ENCODE results near the gene ZFX.

The ZFX gene

DNA sequence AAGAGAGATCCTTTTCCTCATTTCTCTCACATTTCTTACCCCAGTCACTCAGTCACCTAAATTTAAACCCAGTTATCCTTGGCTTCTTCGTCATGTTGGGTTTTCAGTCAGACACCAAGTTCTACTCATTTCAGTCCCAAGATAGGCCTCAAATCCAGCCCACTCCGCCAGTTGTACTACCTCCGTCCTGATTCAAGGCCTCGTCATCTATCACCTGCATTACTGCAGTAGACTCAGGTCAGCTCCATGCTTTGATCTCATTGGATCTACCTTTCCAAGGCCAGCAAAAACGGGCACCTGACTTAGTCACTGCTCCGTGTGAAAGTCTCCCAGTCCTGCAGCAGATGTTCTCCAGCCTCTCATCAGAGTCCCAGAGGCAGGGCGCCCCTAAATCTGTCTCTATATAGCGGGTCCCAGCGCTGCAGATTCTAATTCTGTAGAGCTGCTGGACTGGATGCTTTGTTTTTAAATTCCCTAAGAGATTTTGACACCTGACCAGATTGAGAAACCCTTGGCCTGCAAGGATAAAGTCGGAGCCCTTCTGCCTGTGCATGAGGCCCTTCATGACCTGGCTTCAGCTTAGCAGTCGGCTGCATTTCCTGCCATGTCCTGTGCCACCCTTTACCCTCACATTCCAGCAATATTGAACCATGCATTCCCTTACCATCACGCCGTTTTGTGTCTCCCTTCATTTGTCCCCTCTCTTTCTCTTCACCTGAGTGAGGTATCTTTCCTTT is 53.7 kb downstream of the ZFX start:
- no peak for DNase-seq

- DNase-seq, result peak; percentile 4
These were observed 54.8 kb downstream of the ZFX start for GRCh38 chrX:24204331-24204730.

- peak; percentile 22 for DNase-seq
These were observed 55.4 kb downstream of the ZFX start for GRCh38 chrX:24204958-24205357.

DNA sequence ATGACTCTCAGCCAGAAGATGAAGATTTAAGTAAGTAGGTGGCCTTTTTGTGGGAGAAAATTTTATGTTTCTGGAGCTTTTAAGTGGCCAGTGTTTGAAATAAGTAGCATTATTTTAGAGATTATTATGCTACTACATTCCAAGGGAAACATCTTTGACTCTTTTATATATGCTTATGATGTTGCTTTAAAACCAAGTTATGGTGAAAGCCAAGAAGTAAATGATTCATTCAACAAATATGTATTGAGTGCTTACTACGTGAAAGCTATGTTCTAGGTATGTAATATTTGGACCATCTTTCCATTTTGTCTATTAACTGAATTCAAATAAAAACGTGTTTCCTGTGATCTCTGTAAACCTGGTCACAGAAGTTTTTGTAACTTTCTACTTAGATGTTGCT is 58.3 kb downstream of the ZFX start:
- no peak for DNase-seq

DNA sequence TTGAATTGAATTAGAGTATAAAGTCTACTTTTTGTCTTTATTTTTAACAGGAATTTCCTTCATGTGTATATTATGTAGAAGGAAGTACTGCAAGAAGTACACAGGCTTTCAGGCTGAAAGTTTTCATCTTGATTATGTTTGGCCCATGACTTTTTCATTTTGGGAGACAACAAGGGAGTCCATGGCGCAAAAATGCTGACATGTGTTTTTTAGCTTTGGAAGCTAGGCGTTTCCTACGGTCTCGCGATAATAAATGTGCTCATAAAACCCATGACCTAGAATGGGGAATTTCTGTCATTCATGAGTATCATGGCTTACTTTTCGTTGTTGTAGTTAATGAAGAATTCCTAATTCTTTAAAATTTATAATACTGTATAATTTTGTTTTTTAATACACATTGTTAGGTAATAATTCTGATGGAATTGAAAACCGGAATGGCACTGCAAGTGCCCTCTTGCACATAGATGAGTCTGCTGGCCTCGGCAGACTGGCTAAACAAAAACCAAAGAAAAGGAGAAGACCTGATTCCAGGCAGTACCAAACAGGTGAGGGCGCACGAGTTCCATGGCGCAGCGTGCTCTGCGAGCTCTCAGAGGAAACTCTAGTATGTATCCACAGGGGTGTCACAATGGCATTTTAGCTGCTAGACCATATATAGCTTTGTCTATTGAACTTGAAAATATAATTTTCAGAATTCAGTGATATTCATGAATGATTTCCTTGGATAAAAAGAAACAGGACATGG is 59.1 kb downstream of the ZFX start:
- no peak for DNase-seq

- DNase-seq, result no peak
These were observed 60.7 kb downstream of the ZFX start for GRCh38 chrX:24210190-24210589.

- no peak for DNase-seq
These were observed 65.0 kb downstream of the ZFX start for GRCh38 chrX:24214568-24214967.

- DNase-seq, result no peak
These were observed 65.7 kb downstream of the ZFX start for GRCh38 chrX:24215272-24215671.

GRCh38 chrX:24216037-24216436 is 66.5 kb downstream of the ZFX start:
- no peak for DNase-seq

DNA sequence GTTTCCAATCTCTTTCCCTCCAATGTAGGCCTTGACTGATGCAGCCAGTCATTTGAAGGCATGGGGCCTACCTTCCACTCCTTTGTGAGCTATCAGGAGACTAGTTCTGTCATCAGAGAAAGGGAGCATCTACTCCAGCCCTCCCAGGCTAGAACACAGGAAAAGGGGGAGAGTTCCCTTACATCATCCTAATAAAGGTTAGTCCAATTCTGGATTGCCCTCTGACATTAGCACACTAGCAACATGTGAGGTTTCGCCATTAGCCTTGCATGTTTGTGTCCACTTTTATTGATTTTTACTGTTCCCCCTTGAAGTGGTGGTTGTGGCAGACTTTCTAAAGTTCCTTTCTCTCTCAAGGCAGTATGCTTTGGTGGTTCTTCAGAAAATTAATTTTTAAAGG is 67.3 kb downstream of the ZFX start:
- DNase-seq, result no peak

DNA sequence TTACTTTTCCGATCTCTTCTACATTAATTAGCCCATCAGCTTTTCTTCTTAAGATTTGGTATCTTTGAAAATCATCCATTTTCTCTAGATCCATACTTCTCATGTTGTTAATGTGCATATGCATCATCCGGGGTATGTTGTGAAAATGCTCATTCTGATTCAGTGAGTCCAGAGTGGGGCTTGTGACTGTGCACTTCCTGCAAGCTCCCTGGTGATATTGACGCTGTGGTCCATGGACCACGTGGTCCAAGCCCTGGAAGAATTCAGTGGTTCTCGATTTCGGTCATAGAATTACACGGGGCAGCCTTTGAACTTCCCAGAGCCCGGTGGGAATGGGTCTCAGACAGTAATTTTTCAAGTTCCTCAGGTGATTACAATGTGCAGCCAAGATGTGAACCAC is 69.8 kb downstream of the ZFX start:
- DNase-seq, result no peak

DNA sequence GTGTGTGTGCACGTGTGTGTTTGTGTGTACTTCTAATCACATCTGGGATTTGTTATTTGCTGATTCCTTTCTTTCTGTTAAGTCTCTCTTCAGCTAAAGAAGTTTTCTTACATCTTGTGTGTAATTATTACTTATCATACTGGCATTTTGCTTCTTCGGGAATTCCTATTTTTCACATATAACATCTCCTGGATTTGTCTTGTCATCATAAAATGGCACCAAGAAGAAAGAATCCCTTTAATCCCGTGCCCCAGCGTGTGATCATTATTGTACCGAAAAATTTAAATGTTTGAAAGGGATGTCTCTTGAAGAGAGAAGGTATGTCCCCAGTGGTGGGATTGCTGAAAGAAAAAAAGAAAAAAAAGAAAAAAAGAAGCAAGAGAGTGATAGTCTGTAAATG is 72.3 kb downstream of the ZFX start:
- DNase-seq, result no peak

DNA sequence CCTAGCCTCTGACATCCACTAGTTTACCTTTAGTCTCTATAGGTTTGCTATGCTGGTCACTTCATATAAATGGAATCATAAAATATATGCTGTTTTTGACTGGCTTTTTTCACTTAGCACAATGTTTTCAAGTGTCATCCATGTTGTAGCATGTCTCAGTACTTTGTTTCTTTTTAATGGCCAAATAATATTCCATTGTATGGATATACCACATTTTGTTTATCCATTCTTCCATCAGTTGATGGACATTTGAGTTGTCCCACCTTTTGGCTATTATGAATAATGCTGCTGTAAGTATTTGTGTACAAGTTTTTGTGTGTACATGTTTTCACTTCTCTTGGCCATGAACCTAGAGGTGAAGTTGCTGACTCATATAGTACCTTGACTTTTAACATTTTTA is 75.7 kb downstream of the ZFX start:
- DNase-seq, result no peak

- DNase-seq, result no peak
These were observed 76.6 kb downstream of the ZFX start for GRCh38 chrX:24226176-24226575.

DNA sequence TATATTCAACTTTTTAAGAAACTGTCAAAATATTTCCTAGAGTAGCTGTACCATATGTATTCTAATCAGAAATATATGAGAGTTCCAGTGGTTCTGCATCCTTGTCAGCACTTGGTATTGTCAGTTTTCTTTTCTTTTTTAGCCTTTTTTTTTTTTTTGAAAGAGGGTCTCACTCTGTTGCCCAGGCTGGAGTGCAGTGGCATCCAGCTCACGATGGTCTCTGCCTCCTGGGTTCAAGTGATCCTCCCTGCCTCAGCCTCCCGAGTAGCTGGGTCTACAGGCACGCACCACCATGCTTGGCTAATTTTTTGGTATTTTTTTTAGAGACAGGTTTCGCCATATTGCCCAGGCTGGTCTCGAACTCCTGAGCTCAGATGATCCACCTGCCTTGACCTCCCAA is 79.1 kb downstream of the ZFX start:
- DNase-seq, result no peak

DNA sequence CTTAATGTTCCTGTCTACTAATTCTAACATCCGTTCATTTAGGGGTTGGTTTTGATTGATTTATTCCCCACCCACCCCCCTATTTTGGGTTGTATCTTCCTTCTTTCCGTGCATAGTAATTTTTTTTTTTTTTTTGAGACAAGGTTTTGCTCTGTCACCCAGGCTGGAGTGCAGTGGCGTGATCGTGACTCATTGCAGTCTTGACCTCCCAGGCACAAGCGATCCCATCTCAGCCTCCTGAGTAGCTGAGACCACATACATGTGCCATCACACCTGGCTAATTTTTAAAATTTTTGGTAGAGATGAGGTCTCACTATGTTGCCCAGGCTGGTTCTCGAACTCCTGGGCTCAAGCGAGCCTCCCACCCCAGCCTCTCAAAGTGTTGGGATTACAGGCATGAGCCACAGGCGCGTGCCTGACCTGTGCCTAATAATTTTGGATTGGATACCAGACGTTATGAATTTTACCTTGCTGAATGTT is 79.9 kb downstream of the ZFX start:
- no peak for DNase-seq

- DNase-seq, result no peak
These were observed 80.4 kb downstream of the ZFX start for GRCh38 chrX:24229976-24230375.

DNA sequence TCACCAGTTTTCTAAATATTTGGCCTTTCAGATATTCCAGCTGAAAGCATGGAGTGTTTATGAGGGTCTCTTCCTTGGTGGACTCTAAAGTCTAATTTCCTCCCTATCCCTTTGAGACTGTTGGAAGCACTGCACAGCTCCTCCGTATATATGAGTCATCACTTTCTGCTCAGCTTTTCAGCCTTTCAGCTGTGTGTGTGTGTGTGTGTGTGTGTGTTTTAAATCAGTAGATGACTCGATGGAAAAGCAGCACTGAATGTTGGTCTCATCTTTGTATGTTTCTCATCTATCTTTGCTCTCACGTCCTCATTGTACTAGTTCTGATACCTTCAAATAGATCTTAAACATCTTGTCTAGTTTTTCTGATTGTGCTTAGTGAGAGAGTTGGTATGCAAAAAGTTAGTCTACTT is 81.6 kb downstream of the ZFX start:
- no peak for DNase-seq

DNA sequence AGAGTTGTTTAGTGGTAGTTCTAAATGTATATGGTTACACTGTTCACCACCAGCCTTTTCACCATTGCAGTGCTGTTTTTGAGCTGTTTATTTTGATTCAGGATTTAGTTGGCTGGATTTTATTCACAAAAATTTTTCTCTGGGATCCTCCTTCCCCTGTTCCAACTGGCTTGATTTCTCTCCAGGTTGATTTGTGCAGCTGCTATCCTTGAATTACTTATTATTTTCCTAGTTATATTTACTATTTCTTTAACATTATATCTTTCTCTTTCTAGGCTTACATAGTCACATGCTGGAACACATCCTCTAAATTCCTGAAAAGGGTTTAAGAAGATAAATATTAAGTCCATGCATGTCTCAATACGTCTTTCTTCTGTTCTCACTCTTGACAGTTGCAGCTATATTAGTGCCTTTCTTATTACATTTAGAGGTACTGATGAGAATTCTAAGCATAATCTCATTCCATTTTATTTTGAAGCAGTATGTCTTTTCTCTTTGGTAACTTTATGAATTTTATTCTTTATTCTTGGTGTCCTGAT is 82.2 kb downstream of the ZFX start:
- no peak for DNase-seq

DNA sequence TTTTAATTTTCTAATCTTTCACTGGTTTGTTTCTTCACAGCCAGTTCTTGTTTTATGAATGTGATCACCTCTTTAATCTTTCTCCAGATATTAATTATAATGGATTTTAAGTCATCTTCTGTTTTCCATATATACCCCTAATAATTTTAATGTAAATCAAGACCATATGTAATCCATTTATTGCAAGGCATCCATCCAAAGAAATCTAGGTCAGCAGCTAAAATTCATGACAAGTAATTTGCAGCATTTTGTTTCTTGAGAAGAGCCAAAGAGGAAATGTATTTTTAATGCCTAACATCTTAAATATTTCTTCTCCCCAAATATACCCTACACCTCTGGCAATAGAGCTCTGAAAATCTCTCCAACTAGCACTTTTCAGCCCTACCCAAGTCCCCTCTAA is 83.3 kb downstream of the ZFX start:
- DNase-seq, result no peak

- no peak for DNase-seq
These were observed 85.7 kb downstream of the ZFX start for GRCh38 chrX:24235084-24235710.

GRCh38 chrX:24241822-24242648 is 92.5 kb downstream of the ZFX start:
- DNase-seq, result no peak

GRCh38 chrX:24242649-24243175 is 93.2 kb downstream of the ZFX start:
- DNase-seq, result peak; percentile 70
